GM12801 (cell line): ENCODE measurements around the gene UACA.

Source experiments
- CTCF ChIP-seq: IDR thresholded peaks from one replicate; pipeline ENCODE4 v1.5.1; 2011; ENCODE audit warnings: control low read depth; ENCODE audit not compliant: insufficient read length; ENCODE audit errors: extremely low read depth

Gene UACA

GRCh38 chr15:70710714-70711113, 52.6 kb downstream of the UACA start:
- no peak for TF ChIP-seq CTCF

GRCh38 chr15:70708839-70709238, 54.5 kb downstream of the UACA start:
- TF ChIP-seq CTCF = no peak

GRCh38 chr15:70707686-70708300, 55.6 kb downstream of the UACA start:
- TF ChIP-seq CTCF = no peak

GRCh38 chr15:70704731-70705130, 58.6 kb downstream of the UACA start:
- no peak for TF ChIP-seq CTCF

GRCh38 chr15:70704166-70704565, 59.2 kb downstream of the UACA start:
- no peak for TF ChIP-seq CTCF

GRCh38 chr15:70703096-70703878, 60.1 kb downstream of the UACA start:
- TF ChIP-seq CTCF = no peak

- TF ChIP-seq CTCF = no peak
Observed at GRCh38 chr15:70702584-70702983, 60.8 kb downstream of the UACA start.
